HL-60 (cell line): ENCODE data around the gene SORCS2.

ENCODE experiments used
- DNase-seq, 2 experiments: peaks; one replicate each; pipeline ENCODE4 v3.0.0-alpha.2; 2010 to 2020; ENCODE audit warnings: low read depth in 1 of 2, low spot score in 1 of 2
- H3K27ac ChIP-seq: fragments of 250-450 bp; sonication (Bioruptor Pico); replicated peaks from 2 replicates; pipeline ENCODE4 v1.5.1; 2020; ENCODE audit warnings: mild to moderate bottlenecking, moderate library complexity
- H3K27me3 ChIP-seq: fragments of 250-450 bp; sonication (Bioruptor Pico); 2 replicates; pipeline ENCODE4 v1.5.1; 2021; ENCODE audit warnings: mild to moderate bottlenecking, moderate library complexity; ENCODE audit not compliant: insufficient read depth, poor library complexity, severe bottlenecking
- H3K4me3 ChIP-seq: replicated peaks from 2 replicates; pipeline ENCODE4 v1.5.1; 2011; ENCODE audit warnings: mild to moderate bottlenecking, control low read depth, low read length; ENCODE audit not compliant: insufficient read depth
- CTCF ChIP-seq: IDR thresholded peaks from one replicate; pipeline ENCODE4 v1.5.1; 2011; ENCODE audit warnings: low read length, control low read depth, inconsistent platforms; ENCODE audit not compliant: insufficient read depth
- GABPA ChIP-seq: IDR thresholded peaks from 2 replicates; pipeline ENCODE4 v1.6.1; 2012; ENCODE audit warnings: low read depth
- POLR2AphosphoS5 ChIP-seq: IDR thresholded peaks from 2 replicates; pipeline ENCODE4 v1.6.1; 2012; ENCODE audit warnings: low read depth
- REST ChIP-seq: IDR thresholded peaks from 2 replicates; pipeline ENCODE4 v1.6.1; 2012; ENCODE audit warnings: low read depth; ENCODE audit not compliant: insufficient replicate concordance
- SPI1 ChIP-seq: IDR thresholded peaks from 2 replicates; pipeline ENCODE4 v1.6.1; 2012; ENCODE audit warnings: low read depth, mild to moderate bottlenecking, borderline replicate concordance

Gene SORCS2

DNA sequence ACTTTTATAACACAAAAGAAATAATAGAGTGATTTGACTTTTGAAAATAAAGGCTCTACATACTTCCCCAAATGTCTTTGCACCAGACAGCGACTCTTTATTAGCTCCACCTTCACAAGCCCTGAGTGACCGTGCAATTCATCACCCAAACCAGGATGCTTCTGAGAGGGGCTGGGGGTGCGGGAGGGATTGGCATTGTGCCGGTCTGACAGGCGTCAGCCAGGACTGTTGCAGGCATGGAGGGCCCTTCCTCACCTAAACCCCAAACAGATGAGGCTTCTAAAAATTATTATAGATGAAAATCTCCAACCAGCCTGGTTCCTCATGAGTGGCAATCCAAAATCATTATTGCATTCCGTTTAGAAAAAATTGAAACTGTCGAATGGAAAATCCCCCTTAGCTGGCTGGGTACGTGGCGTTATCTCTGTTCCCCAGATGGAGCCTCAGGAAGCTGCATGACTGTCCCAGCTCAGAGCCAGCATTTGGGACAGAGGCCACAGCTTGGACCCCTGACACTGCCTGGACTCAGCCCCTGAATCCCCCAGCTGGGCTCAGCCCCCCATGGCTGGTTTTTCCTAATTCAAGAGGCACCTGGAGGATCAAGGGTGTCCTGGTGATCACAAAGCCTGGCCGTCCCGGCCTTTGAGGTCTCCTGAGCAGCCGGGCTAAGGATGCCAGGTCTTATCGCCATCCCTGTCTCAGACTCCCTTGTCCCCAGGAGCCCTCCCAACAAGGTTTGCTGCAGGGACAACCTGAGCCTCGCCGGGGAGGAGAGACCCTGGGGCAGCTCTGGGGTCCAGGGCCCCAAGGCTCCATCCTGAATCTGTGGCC lies 60.4 kb downstream of the SORCS2 start:
- no peak for DNase-seq
- no peak for TF ChIP-seq SPI1
- Histone ChIP-seq H3K4me3 (no peak overlapping the region), H3K27ac (no peak overlapping the region), H3K27me3 (no peaks in the 10 kb centered on the region)

GRCh38 chr4:7253341-7253700 lies 61.0 kb downstream of the SORCS2 start:
- H3K27me3 ChIP-seq, result no peaks in the 10 kb centered on the region
- no peak overlapping the region for H3K4me3 ChIP-seq
- no peak for DNase-seq
- TF ChIP-seq GABPA, result no peak
- TF ChIP-seq SPI1, result no peak
- TF ChIP-seq CTCF, result no peak
- TF ChIP-seq REST, result no peak
- no peak for TF ChIP-seq POLR2AphosphoS5
- H3K27ac ChIP-seq, result no peak overlapping the region

- DNase-seq, result no peak
- no peaks in the 10 kb centered on the region for H3K27me3 ChIP-seq
These were observed 61.5 kb downstream of the SORCS2 start for GRCh38 chr4:7253837-7254236.

More at GRCh38 chr4:7253837-7254236, 61.5 kb downstream of the SORCS2 start:
- no peak overlapping the region for H3K4me3 ChIP-seq
- TF ChIP-seq SPI1 (no peak), CTCF (no peak), REST (no peak), POLR2AphosphoS5 (no peak), GABPA (no peak)
- H3K27ac ChIP-seq, result no peak overlapping the region
